Smooth muscle cell (in vitro differentiated cells): Measurements from ENCODE around the gene ADCY1. TPM values are rescaled to one million over a fixed set of nuclear protein-coding genes. Genes with fewer than 3 reads are reported as not detected.

Experiments used
- DNase-seq: peaks from one replicate; lab custom pipeline; 2025; ENCODE audit not compliant: unreplicated experiment; lab: John Stamatoyannopoulos, UW
- H2AFZ ChIP-seq: fragments of 200-600 bp; sonication (generic); 2 replicates; pipeline ENCODE4 v1.6.0; 2016; ENCODE audit warnings: antibody characterized with exemption, low read depth, mild to moderate bottlenecking
- H3F3A ChIP-seq: fragments of 200-600 bp; sonication (generic); 2 replicates; pipeline ENCODE4 v1.6.0; 2017; ENCODE audit warnings: antibody characterized with exemption, low read depth
- H3K27ac ChIP-seq: fragments of 200-600 bp; sonication (generic); 2 replicates; pipeline ENCODE4 v1.5.1; 2016; ENCODE audit warnings: low read depth, mild to moderate bottlenecking
- H3K27me3 ChIP-seq: fragments of 200-600 bp; sonication (generic); 2 replicates; pipeline ENCODE4 v1.6.1; 2016; ENCODE audit warnings: low read depth, mild to moderate bottlenecking
- H3K36me3 ChIP-seq: fragments of 200-600 bp; sonication (generic); 2 replicates; pipeline ENCODE4 v1.5.1; 2016; ENCODE audit warnings: low read depth
- H3K4me1 ChIP-seq: fragments of 200-600 bp; sonication (generic); 2 replicates; pipeline ENCODE4 v1.5.1; 2016; ENCODE audit warnings: low read depth
- H3K4me2 ChIP-seq: fragments of 200-600 bp; sonication (generic); 2 replicates; pipeline ENCODE4 v1.6.0; 2016; ENCODE audit warnings: mild to moderate bottlenecking
- H3K4me3 ChIP-seq: fragments of 200-600 bp; sonication (generic); 2 replicates; pipeline ENCODE4 v1.5.1; 2016; ENCODE audit warnings: mild to moderate bottlenecking
- H3K79me2 ChIP-seq: fragments of 200-600 bp; sonication (generic); 2 replicates; pipeline ENCODE4 v1.6.0; 2016; ENCODE audit warnings: low read depth, mild to moderate bottlenecking
- H3K9ac ChIP-seq: fragments of 200-600 bp; sonication (generic); 2 replicates; pipeline ENCODE4 v1.6.0; 2016; ENCODE audit warnings: low read depth
- H3K9me3 ChIP-seq: fragments of 200-600 bp; sonication (generic); replicated peaks from 2 replicates; pipeline ENCODE4 v1.5.1; 2016; ENCODE audit warnings: low read depth
- H4K20me1 ChIP-seq: fragments of 200-600 bp; sonication (generic); 2 replicates; pipeline ENCODE4 v1.6.0; 2016; ENCODE audit warnings: low read depth
- WGBS: methylation state at CpG from one replicate; pipeline ENCODE4 v1.1.7; 2016; ENCODE audit warnings: low lambda C conversion rate; 5-methylcytosine and 5-hydroxymethylcytosine counted together
- polyA plus RNA-seq: library from polyadenylated mRNA; unstranded; fragments of >200 nt; fragmentation: Nextera tagmentation; extraction: Ambion mirVana; gene quantifications from 2 replicates; pipeline ENCODE4 v1.2.1, GENCODE V29; 2016
- total RNA-seq: library from RNA; depleted of rRNA; stranded (reverse); fragments of >200 nt; gene quantifications from 2 replicates; pipeline ENCODE4 v1.2.3, GENCODE V29; 2014
- TF ChIP-seq, protein P1 (sequence below): fragments of 200-600 bp; sonication (generic); IDR thresholded peaks from 2 replicates; pipeline ENCODE4 v1.5.1; 2017; ENCODE audit warnings: borderline replicate concordance, mild to moderate bottlenecking, antibody characterized with exemption; ENCODE audit not compliant: insufficient read depth, poor library complexity, severe bottlenecking

ADCY1 gene
- total and polyA plus RNA-seq, 2 experiments from 2014 or later: 0.22 TPM; not detected in 1

DNA sequence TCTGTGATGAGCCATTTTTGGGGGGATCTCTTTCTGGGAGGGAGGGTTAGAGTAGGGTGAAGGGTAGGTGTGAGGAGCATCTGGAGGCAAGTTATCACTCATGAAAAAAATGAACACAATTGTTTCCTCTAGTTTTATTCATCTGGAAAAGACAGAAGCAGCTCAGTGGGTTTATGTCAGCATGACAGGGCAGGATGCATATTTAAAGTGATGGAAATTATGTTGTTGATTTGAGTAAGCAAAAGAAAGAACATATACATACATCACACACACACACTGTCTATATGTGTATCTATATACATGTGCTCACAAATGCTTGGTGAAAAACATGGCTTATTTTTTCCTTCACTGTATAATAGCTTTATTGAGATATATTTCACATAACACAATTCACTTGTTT lies 114.2 kb downstream of the ADCY1 start:
- Histone ChIP-seq H3K27me3 (no peaks in the 10 kb centered on the region), H3K9ac (no peak overlapping the region), H3K36me3 (no peaks in the 10 kb centered on the region), H3K9me3 (no peaks in the 10 kb centered on the region), H3K79me2 (no peaks in the 10 kb centered on the region), H3K4me2 (no peak overlapping the region), H4K20me1 (no peaks in the 10 kb centered on the region), H2AFZ (no peak overlapping the region), H3F3A (no peaks in the 10 kb centered on the region), H3K4me3 (no peak overlapping the region), H3K4me1 (no peaks in the 10 kb centered on the region), H3K27ac (no peak overlapping the region)
- TF ChIP-seq, protein P1, sequence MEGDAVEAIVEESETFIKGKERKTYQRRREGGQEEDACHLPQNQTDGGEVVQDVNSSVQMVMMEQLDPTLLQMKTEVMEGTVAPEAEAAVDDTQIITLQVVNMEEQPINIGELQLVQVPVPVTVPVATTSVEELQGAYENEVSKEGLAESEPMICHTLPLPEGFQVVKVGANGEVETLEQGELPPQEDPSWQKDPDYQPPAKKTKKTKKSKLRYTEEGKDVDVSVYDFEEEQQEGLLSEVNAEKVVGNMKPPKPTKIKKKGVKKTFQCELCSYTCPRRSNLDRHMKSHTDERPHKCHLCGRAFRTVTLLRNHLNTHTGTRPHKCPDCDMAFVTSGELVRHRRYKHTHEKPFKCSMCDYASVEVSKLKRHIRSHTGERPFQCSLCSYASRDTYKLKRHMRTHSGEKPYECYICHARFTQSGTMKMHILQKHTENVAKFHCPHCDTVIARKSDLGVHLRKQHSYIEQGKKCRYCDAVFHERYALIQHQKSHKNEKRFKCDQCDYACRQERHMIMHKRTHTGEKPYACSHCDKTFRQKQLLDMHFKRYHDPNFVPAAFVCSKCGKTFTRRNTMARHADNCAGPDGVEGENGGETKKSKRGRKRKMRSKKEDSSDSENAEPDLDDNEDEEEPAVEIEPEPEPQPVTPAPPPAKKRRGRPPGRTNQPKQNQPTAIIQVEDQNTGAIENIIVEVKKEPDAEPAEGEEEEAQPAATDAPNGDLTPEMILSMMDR: no peak
- DNase-seq: no peak

DNA sequence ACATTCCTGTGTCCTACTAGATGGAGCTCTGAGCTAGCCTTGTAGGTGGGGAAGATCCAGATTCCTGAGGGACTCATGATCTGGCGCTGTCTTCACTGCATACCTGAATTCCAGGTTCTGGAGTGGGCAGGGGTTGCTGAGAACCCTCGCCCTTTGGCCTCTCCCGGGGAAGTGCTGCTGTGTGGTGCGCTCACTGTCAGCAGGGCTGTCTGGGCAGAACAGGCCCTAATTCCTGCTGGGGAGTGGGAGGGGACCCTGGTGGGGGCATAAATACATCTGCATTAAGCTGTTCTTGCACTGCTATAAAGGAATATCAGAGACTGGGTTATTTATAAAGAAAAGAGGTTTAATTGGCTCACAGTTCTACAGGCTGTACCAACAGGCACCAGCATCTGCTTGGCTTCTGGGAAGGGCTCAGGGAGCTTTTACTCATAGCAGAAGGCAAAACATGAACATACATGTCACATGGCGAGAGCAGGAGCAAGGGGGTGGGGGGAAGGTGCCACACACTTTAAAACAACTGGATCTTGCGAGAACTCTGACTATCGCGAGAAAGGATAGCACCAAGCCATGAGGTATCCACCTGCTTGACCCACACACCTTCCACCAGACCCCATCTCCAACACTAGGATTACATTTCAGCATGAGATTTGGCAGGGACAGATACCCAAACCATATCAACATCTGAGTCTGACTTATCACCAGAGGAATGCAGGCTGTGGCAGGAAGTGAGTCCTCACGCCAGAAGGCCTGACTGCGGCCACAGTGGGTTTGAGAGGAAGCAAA lies 115.0 kb downstream of the ADCY1 start:
- Histone ChIP-seq H3K9me3 (no peaks in the 10 kb centered on the region), H3K9ac (no peak overlapping the region), H2AFZ (no peak overlapping the region), H3F3A (no peaks in the 10 kb centered on the region), H4K20me1 (no peaks in the 10 kb centered on the region), H3K27me3 (no peaks in the 10 kb centered on the region), H3K79me2 (no peaks in the 10 kb centered on the region), H3K4me2 (no peak overlapping the region), H3K4me3 (no peak overlapping the region), H3K36me3 (no peaks in the 10 kb centered on the region), H3K27ac (no peak overlapping the region), H3K4me1 (no peaks in the 10 kb centered on the region)
- TF ChIP-seq, protein P1: no peak
- no peak for DNase-seq
- WGBS: 79% methylated on average over 10 of the region's 10 CpGs

DNA sequence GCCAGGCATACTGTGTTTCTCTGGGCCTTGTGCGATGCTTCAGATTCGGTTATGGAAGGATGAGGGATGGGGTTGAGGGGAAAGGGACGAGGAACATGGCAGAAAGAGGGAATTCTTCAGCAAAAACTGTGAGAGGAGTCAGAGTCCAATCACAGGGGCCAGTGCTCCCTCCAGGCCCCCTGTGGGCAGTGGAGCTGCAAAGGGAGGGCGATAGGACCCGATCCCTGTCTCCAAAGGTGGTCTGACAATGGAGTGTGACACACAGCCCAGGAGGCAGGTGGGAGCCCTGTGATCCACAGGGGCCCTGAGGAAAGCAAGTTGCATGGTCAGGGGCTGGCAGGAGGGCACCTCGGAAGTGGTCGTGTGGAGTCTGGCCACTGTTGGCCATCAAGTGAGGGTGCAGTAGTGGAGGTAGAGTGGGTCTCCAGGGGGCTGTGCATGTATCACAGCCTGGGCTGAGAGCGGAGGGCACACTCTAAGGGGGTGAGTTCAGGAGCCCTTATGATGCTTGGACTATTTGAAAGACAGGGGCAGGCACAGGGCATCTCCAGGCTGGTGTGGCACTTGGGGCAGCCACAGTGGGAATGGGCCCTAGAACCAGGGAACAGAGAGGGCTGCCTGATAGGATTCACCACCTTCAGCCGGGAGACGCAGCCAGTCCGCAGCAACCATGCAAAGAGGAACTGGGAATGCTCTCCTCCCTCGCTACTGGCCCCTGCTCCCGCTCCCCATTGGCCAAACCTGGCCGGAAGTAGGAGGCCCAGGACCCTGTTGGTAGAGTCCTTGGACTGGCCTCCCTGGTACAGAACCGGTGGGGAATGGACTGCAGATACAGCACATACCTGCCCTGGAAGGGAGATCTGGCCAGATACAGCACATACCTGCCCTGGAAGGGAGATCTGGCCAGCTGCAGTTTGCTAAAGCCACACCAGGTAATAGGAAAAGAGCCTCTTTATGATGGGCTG lies 115.9 kb downstream of the ADCY1 start:
- no peaks in the 10 kb centered on the region for H3K79me2 ChIP-seq
- H3K36me3 ChIP-seq: no peaks in the 10 kb centered on the region
- no peak overlapping the region for H3K4me2 ChIP-seq
- H3F3A ChIP-seq: no peaks in the 10 kb centered on the region
- H3K27me3 ChIP-seq: no peaks in the 10 kb centered on the region
- H3K4me1 ChIP-seq: no peaks in the 10 kb centered on the region
- no peak for DNase-seq
- no peak overlapping the region for H3K27ac ChIP-seq
- H3K9me3 ChIP-seq: no peaks in the 10 kb centered on the region
- H3K4me3 ChIP-seq: no peak overlapping the region
- TF ChIP-seq, protein P1: no peak
- H3K9ac ChIP-seq: no peak overlapping the region
- H2AFZ ChIP-seq: no peak overlapping the region
- H4K20me1 ChIP-seq: no peaks in the 10 kb centered on the region
- WGBS: 91% methylated on average over 15 of the region's 15 CpGs
